HepG2 (cell line): ENCODE measurements around the gene PRDX4. TPM values are rescaled to one million over a fixed set of nuclear protein-coding genes. Genes with fewer than 3 reads are reported as not detected.

Source experiments
- KDM3A ChIP-seq: IDR thresholded peaks from 2 replicates; pipeline ENCODE4 v1.6.1; 2018; ENCODE audit warnings: low read depth, missing compliant biosample characterization
- MAFG ChIP-seq: sonication (generic); formaldehyde crosslinking; IDR thresholded peaks from 2 replicates; pipeline ENCODE4 v1.5.1; 2020; ENCODE audit warnings: mild to moderate bottlenecking, missing genetic modification reagents
- MEIS2 ChIP-seq: sonication (generic); formaldehyde crosslinking; IDR thresholded peaks from 2 replicates; pipeline ENCODE4 v1.9.0; 2021; ENCODE audit warnings: mild to moderate bottlenecking, missing genetic modification reagents
- ZBTB21 ChIP-seq: sonication (generic); formaldehyde crosslinking; IDR thresholded peaks from 2 replicates; pipeline ENCODE4 v1.4.0; 2020; ENCODE audit warnings: missing genetic modification reagents
- ZNF138 ChIP-seq: sonication (generic); formaldehyde crosslinking; IDR thresholded peaks from 2 replicates; pipeline ENCODE4 v1.5.0; 2020; ENCODE audit warnings: mild to moderate bottlenecking, low read depth, missing genetic modification reagents
- ZNF205 ChIP-seq: IDR thresholded peaks from 2 replicates; pipeline ENCODE4 v1.6.1; 2018; ENCODE audit warnings: missing biosample characterization, missing genetic modification reagents
- ZNF225 ChIP-seq: sonication (generic); formaldehyde crosslinking; IDR thresholded peaks from 2 replicates; pipeline ENCODE4 v1.4.0; 2020; ENCODE audit warnings: mild to moderate bottlenecking, missing genetic modification reagents
- ZNF460 ChIP-seq: sonication (generic); formaldehyde crosslinking; IDR thresholded peaks from 2 replicates; pipeline ENCODE4 v1.5.1; 2020; ENCODE audit warnings: missing genetic modification reagents, mild to moderate bottlenecking, borderline replicate concordance
- ZNF792 ChIP-seq: IDR thresholded peaks from 2 replicates; pipeline ENCODE4 v1.6.1; 2016
- polyA plus RNA-seq, 8 experiments: library from polyadenylated mRNA; depleted of rRNA in 3 of 8; stranded (reverse) in 7 of 8; unstranded in 1 of 8; fragments of >200 nt; fragmentation: Illumina TruSeq in 4 of 8; extraction: Trizol in 4 of 8; gene quantifications; 2 replicates each; pipeline versions ENCODE4 v1.2.1 to v1.2.3, GENCODE V29; 2011 to 2016; ENCODE audit warnings: low read depth in 4 of 8, missing spikeins in 1 of 8, mixed read lengths in 1 of 8; ENCODE audit not compliant: insufficient read depth in 1 of 8
- total RNA-seq, 5 experiments: library from RNA; depleted of rRNA; stranded (reverse); fragments of >200 nt; fragmentation: Illumina TruSeq; extraction: Trizol; gene quantifications; 2 replicates each; pipeline ENCODE4 v1.2.3, GENCODE V29; 2016; ENCODE audit warnings: low read depth in 1 of 5
- TF ChIP-seq, protein P1 (sequence below): sonication (generic); formaldehyde crosslinking; IDR thresholded peaks from 2 replicates; pipeline ENCODE4 v1.4.0; 2020; ENCODE audit warnings: mild to moderate bottlenecking, missing genetic modification reagents, borderline replicate concordance
- TF ChIP-seq, protein P2 (sequence below): IDR thresholded peaks from 2 replicates; pipeline ENCODE4 v1.6.1; 2016; ENCODE audit warnings: low read depth, borderline replicate concordance
- TF ChIP-seq, protein P3 (sequence below): sonication (generic); formaldehyde crosslinking; IDR thresholded peaks from 2 replicates; pipeline ENCODE4 v1.5.1; 2020; ENCODE audit warnings: mild to moderate bottlenecking, missing genetic modification reagents, borderline replicate concordance
- TF ChIP-seq, protein P4 (sequence below): IDR thresholded peaks from 2 replicates; pipeline ENCODE4 v1.6.1; 2016; ENCODE audit warnings: missing compliant biosample characterization, missing genetic modification reagents, borderline replicate concordance

PRDX4 gene
- total and polyA plus RNA-seq, 2 of the 13 experiments (the other 11 are each of a cell fraction or from before 2014, with no cell fraction given): 217 to 252 TPM

DNA sequence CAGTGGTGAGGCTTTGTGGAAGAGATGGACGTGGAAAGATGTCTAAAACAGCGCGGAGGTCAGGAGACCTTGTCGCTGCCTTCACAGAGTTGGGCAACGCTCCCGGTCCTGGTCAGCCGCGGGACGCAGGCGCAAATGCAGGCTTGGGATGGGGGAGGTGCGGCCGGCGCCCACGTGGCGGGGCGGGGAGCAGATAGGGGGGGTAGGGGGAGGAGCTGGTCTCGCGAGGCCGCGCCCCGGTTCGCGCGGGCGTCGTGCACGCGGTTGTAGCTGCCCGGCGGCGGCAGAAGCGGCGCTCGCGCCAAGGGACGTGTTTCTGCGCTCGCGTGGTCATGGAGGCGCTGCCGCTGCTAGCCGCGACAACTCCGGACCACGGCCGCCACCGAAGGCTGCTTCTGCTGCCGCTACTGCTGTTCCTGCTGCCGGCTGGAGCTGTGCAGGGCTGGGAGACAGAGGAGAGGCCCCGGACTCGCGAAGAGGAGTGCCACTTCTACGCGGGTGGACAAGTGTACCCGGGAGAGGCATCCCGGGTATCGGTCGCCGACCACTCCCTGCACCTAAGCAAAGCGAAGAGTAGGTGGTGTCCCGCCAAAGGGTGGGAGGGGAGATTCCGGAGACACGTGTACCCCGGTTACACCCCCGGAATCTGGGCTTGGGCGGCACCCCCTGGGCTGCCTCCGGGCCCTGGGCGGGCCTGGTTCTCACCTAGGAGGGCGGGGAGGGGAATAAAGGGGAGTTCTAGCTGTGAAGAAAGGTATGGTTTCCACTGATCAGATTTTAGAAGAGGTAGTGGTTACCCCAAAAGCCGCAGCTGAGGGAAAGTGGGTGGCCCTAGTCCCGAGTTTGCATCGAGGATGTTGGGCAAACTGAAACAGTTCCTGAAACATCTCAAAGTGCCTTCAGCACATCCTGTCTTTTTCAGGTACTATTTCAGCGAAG lies at the start of gene PRDX4 (continued):
- TF ChIP-seq, protein P1, sequence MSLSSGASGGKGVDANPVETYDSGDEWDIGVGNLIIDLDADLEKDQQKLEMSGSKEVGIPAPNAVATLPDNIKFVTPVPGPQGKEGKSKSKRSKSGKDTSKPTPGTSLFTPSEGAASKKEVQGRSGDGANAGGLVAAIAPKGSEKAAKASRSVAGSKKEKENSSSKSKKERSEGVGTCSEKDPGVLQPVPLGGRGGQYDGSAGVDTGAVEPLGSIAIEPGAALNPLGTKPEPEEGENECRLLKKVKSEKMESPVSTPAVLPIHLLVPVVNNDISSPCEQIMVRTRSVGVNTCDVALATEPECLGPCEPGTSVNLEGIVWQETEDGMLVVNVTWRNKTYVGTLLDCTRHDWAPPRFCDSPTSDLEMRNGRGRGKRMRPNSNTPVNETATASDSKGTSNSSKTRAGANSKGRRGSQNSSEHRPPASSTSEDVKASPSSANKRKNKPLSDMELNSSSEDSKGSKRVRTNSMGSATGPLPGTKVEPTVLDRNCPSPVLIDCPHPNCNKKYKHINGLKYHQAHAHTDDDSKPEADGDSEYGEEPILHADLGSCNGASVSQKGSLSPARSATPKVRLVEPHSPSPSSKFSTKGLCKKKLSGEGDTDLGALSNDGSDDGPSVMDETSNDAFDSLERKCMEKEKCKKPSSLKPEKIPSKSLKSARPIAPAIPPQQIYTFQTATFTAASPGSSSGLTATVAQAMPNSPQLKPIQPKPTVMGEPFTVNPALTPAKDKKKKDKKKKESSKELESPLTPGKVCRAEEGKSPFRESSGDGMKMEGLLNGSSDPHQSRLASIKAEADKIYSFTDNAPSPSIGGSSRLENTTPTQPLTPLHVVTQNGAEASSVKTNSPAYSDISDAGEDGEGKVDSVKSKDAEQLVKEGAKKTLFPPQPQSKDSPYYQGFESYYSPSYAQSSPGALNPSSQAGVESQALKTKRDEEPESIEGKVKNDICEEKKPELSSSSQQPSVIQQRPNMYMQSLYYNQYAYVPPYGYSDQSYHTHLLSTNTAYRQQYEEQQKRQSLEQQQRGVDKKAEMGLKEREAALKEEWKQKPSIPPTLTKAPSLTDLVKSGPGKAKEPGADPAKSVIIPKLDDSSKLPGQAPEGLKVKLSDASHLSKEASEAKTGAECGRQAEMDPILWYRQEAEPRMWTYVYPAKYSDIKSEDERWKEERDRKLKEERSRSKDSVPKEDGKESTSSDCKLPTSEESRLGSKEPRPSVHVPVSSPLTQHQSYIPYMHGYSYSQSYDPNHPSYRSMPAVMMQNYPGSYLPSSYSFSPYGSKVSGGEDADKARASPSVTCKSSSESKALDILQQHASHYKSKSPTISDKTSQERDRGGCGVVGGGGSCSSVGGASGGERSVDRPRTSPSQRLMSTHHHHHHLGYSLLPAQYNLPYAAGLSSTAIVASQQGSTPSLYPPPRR (CRISPR knock-in tag): peak; percentile 52; the same call in 1 of the 2 replicates
- TF ChIP-seq ZNF225 (CRISPR knock-in tag): no peak
- TF ChIP-seq MEIS2: peak; percentile 33; the same call in 1 of the 2 replicates
- TF ChIP-seq ZBTB21 (CRISPR knock-in tag): no peak
- no peak for TF ChIP-seq MAFG (CRISPR knock-in tag)
- TF ChIP-seq ZNF792 (CRISPR knock-in tag): 0 out of 2 replicates have a peak, but pooled peaks have one; percentile 49
- TF ChIP-seq ZNF205: 0 out of 2 replicates have a peak, but pooled peaks have one; percentile 60
- TF ChIP-seq, protein P2, sequence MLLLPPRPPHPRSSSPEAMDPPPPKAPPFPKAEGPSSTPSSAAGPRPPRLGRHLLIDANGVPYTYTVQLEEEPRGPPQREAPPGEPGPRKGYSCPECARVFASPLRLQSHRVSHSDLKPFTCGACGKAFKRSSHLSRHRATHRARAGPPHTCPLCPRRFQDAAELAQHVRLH: 0 out of 2 replicates have a peak, but pooled peaks have one; percentile 38
- TF ChIP-seq, protein P3, sequence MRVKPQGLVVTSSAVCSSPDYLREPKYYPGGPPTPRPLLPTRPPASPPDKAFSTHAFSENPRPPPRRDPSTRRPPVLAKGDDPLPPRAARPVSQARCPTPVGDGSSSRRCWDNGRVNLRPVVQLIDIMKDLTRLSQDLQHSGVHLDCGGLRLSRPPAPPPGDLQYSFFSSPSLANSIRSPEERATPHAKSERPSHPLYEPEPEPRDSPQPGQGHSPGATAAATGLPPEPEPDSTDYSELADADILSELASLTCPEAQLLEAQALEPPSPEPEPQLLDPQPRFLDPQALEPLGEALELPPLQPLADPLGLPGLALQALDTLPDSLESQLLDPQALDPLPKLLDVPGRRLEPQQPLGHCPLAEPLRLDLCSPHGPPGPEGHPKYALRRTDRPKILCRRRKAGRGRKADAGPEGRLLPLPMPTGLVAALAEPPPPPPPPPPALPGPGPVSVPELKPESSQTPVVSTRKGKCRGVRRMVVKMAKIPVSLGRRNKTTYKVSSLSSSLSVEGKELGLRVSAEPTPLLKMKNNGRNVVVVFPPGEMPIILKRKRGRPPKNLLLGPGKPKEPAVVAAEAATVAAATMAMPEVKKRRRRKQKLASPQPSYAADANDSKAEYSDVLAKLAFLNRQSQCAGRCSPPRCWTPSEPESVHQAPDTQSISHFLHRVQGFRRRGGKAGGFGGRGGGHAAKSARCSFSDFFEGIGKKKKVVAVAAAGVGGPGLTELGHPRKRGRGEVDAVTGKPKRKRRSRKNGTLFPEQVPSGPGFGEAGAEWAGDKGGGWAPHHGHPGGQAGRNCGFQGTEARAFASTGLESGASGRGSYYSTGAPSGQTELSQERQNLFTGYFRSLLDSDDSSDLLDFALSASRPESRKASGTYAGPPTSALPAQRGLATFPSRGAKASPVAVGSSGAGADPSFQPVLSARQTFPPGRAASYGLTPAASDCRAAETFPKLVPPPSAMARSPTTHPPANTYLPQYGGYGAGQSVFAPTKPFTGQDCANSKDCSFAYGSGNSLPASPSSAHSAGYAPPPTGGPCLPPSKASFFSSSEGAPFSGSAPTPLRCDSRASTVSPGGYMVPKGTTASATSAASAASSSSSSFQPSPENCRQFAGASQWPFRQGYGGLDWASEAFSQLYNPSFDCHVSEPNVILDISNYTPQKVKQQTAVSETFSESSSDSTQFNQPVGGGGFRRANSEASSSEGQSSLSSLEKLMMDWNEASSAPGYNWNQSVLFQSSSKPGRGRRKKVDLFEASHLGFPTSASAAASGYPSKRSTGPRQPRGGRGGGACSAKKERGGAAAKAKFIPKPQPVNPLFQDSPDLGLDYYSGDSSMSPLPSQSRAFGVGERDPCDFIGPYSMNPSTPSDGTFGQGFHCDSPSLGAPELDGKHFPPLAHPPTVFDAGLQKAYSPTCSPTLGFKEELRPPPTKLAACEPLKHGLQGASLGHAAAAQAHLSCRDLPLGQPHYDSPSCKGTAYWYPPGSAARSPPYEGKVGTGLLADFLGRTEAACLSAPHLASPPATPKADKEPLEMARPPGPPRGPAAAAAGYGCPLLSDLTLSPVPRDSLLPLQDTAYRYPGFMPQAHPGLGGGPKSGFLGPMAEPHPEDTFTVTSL (CRISPR knock-in tag): no peak
- TF ChIP-seq ZNF460 (CRISPR knock-in tag): no peak
- 0 out of 2 replicates have a peak, but pooled peaks have one; percentile 28 for TF ChIP-seq ZNF138 (CRISPR knock-in tag)
- TF ChIP-seq, protein P4, sequence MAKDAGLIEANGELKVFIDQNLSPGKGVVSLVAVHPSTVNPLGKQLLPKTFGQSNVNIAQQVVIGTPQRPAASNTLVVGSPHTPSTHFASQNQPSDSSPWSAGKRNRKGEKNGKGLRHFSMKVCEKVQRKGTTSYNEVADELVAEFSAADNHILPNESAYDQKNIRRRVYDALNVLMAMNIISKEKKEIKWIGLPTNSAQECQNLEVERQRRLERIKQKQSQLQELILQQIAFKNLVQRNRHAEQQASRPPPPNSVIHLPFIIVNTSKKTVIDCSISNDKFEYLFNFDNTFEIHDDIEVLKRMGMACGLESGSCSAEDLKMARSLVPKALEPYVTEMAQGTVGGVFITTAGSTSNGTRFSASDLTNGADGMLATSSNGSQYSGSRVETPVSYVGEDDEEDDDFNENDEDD (CRISPR knock-in tag): peak; percentile 87; the same call in 1 of the 2 replicates
- TF ChIP-seq KDM3A (CRISPR knock-in tag): peak; percentile 65; the same call in 1 of the 2 replicates
